Choroid plexus epithelial cell (primary cell): ENCODE measurements around the gene TRIM38.

Experiments used
- DNase-seq: peaks from one replicate; pipeline ENCODE4 v3.0.0-alpha.2; 2010; ENCODE audit warnings: low read depth
- H3K4me3 ChIP-seq: 2 replicates; pipeline ENCODE4 v1.5.1; 2011; ENCODE audit warnings: low read depth, mild to moderate bottlenecking, control low read depth, low read length, moderate library complexity
- CTCF ChIP-seq: conservative IDR thresholded peaks from 2 replicates; pipeline ENCODE4 v1.5.1; 2011; ENCODE audit warnings: low read depth, mild to moderate bottlenecking, control low read depth, inconsistent platforms, low read length, moderate library complexity

Gene TRIM38

GRCh38 chr6:26031595-26032339 lies 69.2 kb downstream of the TRIM38 start:
- peak; percentile 40 for TF ChIP-seq CTCF
- H3K4me3 ChIP-seq: peak overlapping the region; percentile 65
- peak; percentile 98 for DNase-seq

GRCh38 chr6:26032340-26033084 lies 69.9 kb downstream of the TRIM38 start:
- peak overlapping the region; percentile 65 for H3K4me3 ChIP-seq
- DNase-seq: peak; percentile 75
- no peak for TF ChIP-seq CTCF

- TF ChIP-seq CTCF: no peak
- DNase-seq: peak; percentile 99
- peak overlapping the region; percentile 65 for H3K4me3 ChIP-seq
Observed at GRCh38 chr6:26033085-26033940, 70.7 kb downstream of the TRIM38 start.

GRCh38 chr6:26033941-26034354 lies 71.3 kb downstream of the TRIM38 start:
- no peak for TF ChIP-seq CTCF
- DNase-seq: no peak
- H3K4me3 ChIP-seq: peak overlapping the region; percentile 39

- no peak for DNase-seq
- H3K4me3 ChIP-seq: no peak overlapping the region
- no peak for TF ChIP-seq CTCF
Observed at GRCh38 chr6:26034905-26035304, 72.3 kb downstream of the TRIM38 start.
